Astrocyte (in vitro differentiated cells and primary cell): Measurements from ENCODE around the gene CCR5. TPM values are rescaled to one million over a fixed set of nuclear protein-coding genes. Genes with fewer than 3 reads are reported as not detected.

Experiments
- DNase-seq: peaks from one replicate; pipeline ENCODE4 v3.0.0-alpha.2; 2010; ENCODE audit warnings: low read depth
- FAIRE-seq: peaks from 2 replicates; lab custom pipeline; 2011; peaks lifted over from hg19 to GRCh38; lab: Jason Lieb, UNC
- H2AFZ ChIP-seq: 2 replicates; pipeline ENCODE4 v1.6.0; 2012; ENCODE audit warnings: low read depth, low read length, inconsistent platforms
- H3K27ac ChIP-seq: 2 replicates; pipeline ENCODE4 v1.5.1; 2011; ENCODE audit warnings: low read depth, low read length, inconsistent platforms
- H3K27me3 ChIP-seq: 2 replicates; pipeline ENCODE4 v1.6.0; 2011; ENCODE audit warnings: low read length, inconsistent platforms; ENCODE audit not compliant: insufficient read depth
- H3K36me3 ChIP-seq: 2 replicates; pipeline ENCODE4 v1.5.1; 2011; ENCODE audit warnings: low read length, inconsistent platforms; ENCODE audit not compliant: insufficient read depth
- H3K4me1 ChIP-seq: 2 replicates; pipeline ENCODE4 v1.5.1; 2011; ENCODE audit warnings: low read length, inconsistent platforms; ENCODE audit not compliant: insufficient read depth
- H3K4me2 ChIP-seq: 2 replicates; pipeline ENCODE4 v1.6.0; 2012; ENCODE audit warnings: low read length, inconsistent platforms
- H3K4me3 ChIP-seq: 2 replicates; pipeline ENCODE4 v1.5.1; 2011; ENCODE audit warnings: low read depth, mild to moderate bottlenecking, low read length, inconsistent platforms; ENCODE audit not compliant: insufficient read depth
- H3K79me2 ChIP-seq: 2 replicates; pipeline ENCODE4 v1.6.0; 2012; ENCODE audit warnings: mild to moderate bottlenecking, low read length, inconsistent platforms; ENCODE audit not compliant: insufficient read depth
- H3K9ac ChIP-seq: 2 replicates; pipeline ENCODE4 v1.6.0; 2012; ENCODE audit warnings: mild to moderate bottlenecking, low read length, inconsistent platforms
- H3K9me3 ChIP-seq: 2 replicates; pipeline ENCODE4 v1.5.1; 2012; ENCODE audit warnings: low read depth, mild to moderate bottlenecking, low read length, inconsistent platforms; ENCODE audit not compliant: insufficient read depth
- H4K20me1 ChIP-seq: 2 replicates; pipeline ENCODE4 v1.6.0; 2012; ENCODE audit warnings: low read length, inconsistent platforms; ENCODE audit not compliant: insufficient read depth
- H3K27ac Mint-ChIP-seq: one replicate; pipeline ENCODE4 v1.8.0; 2021; ENCODE audit warnings: mild to moderate bottlenecking, mixed read lengths; ENCODE audit not compliant: unreplicated experiment
- H3K27me3 Mint-ChIP-seq: one replicate; pipeline ENCODE4 v1.8.0; 2021; ENCODE audit warnings: low read depth, mixed read lengths; ENCODE audit not compliant: unreplicated experiment
- H3K36me3 Mint-ChIP-seq: one replicate; pipeline ENCODE4 v1.8.0; 2021; ENCODE audit warnings: low read depth, mixed read lengths; ENCODE audit not compliant: unreplicated experiment
- H3K4me1 Mint-ChIP-seq: one replicate; pipeline ENCODE4 v1.8.0; 2021; ENCODE audit warnings: low read depth, mixed read lengths; ENCODE audit not compliant: unreplicated experiment
- H3K4me3 Mint-ChIP-seq: one replicate; pipeline ENCODE4 v1.8.0; 2021; ENCODE audit warnings: mild to moderate bottlenecking, moderate library complexity, mixed read lengths; ENCODE audit not compliant: unreplicated experiment
- H3K9me3 Mint-ChIP-seq: one replicate; pipeline ENCODE4 v1.8.0; 2021; ENCODE audit warnings: mild to moderate bottlenecking, mixed read lengths; ENCODE audit not compliant: unreplicated experiment
- CTCF ChIP-seq: IDR thresholded peaks from 2 replicates; pipeline ENCODE4 v1.5.1; 2011; ENCODE audit warnings: low read depth, mild to moderate bottlenecking, inconsistent platforms, low read length, moderate library complexity; ENCODE audit not compliant: insufficient read depth
- EZH2 ChIP-seq: IDR thresholded peaks from 2 replicates; pipeline ENCODE4 v1.6.1; 2012; ENCODE audit warnings: mild to moderate bottlenecking, low read length, inconsistent platforms; ENCODE audit not compliant: insufficient read depth
- total RNA-seq: library from RNA; stranded (reverse); gene quantifications from 2 replicates; pipeline ENCODE4 v1.2.1, GENCODE V29; 2021

CCR5 gene
- total RNA-seq, 1 donor from 2014 or later, result not detected

- DNase-seq, result no peak
- TF ChIP-seq CTCF, result no peak
- no peak for TF ChIP-seq EZH2
- no peaks in the 10 kb centered on the region for H3K9me3 ChIP-seq
- no peak overlapping the region for H3K27ac Mint-ChIP-seq
- no peak overlapping the region for H3K27ac ChIP-seq
- FAIRE-seq, result no peak
- no peak overlapping the region for H2AFZ ChIP-seq
- H3K27me3 ChIP-seq, result peaks cover 30% of the 10 kb centered on the region
- no peaks in the 10 kb centered on the region for H4K20me1 ChIP-seq
- H3K4me1 Mint-ChIP-seq, result peaks cover 31% of the 10 kb centered on the region
- H3K36me3 ChIP-seq, result no peaks in the 10 kb centered on the region
- H3K79me2 ChIP-seq, result no peaks in the 10 kb centered on the region
- peaks cover 2% of the 10 kb centered on the region for H3K9me3 Mint-ChIP-seq
- H3K4me3 Mint-ChIP-seq, result no peak overlapping the region
- no peak overlapping the region for H3K9ac ChIP-seq
- no peak overlapping the region for H3K4me3 ChIP-seq
- no peak overlapping the region for H3K4me2 ChIP-seq
- peaks cover 19% of the 10 kb centered on the region for H3K27me3 Mint-ChIP-seq
- no peaks in the 10 kb centered on the region for H3K36me3 Mint-ChIP-seq
- H3K4me1 ChIP-seq, result peaks cover 2% of the 10 kb centered on the region
Observed at GRCh38 chr3:46358466-46358865, 12.3 kb upstream of the CCR5 start.

GRCh38 chr3:46359733-46360493, 10.8 kb upstream of the CCR5 start:
- Histone ChIP-seq H2AFZ (no peak overlapping the region), H3K36me3 (no peaks in the 10 kb centered on the region), H3K9me3 (no peaks in the 10 kb centered on the region), H4K20me1 (no peaks in the 10 kb centered on the region), H3K4me2 (no peak overlapping the region), H3K79me2 (no peaks in the 10 kb centered on the region), H3K4me3 (no peak overlapping the region), H3K9ac (no peak overlapping the region), H3K4me1 (peaks cover 2% of the 10 kb centered on the region), H3K27ac (no peak overlapping the region), H3K27me3 (peaks cover 28% of the 10 kb centered on the region)
- TF ChIP-seq CTCF (no peak), EZH2 (no peak)
- FAIRE-seq, result no peak
- H3K4me1 Mint-ChIP-seq, result peaks cover 19% of the 10 kb centered on the region
- peak; percentile 28 for DNase-seq
- no peak overlapping the region for H3K4me3 Mint-ChIP-seq
- H3K27ac Mint-ChIP-seq, result peak overlapping the region; percentile 93
- H3K27me3 Mint-ChIP-seq, result peaks cover 18% of the 10 kb centered on the region
- H3K36me3 Mint-ChIP-seq, result no peaks in the 10 kb centered on the region
- peaks cover 2% of the 10 kb centered on the region for H3K9me3 Mint-ChIP-seq

- peaks cover 27% of the 10 kb centered on the region for H3K27me3 ChIP-seq
- H3K4me3 ChIP-seq, result no peak overlapping the region
- peaks cover 2% of the 10 kb centered on the region for H3K4me1 ChIP-seq
- H3K79me2 ChIP-seq, result no peaks in the 10 kb centered on the region
- no peaks in the 10 kb centered on the region for H3K36me3 ChIP-seq
- Mint-ChIP-seq H3K9me3 (peaks cover 2% of the 10 kb centered on the region), H3K27ac (peak overlapping the region; percentile 59), H3K4me3 (no peak overlapping the region), H3K36me3 (no peaks in the 10 kb centered on the region), H3K4me1 (peaks cover 19% of the 10 kb centered on the region), H3K27me3 (peaks cover 14% of the 10 kb centered on the region)
- no peak overlapping the region for H2AFZ ChIP-seq
- H3K9ac ChIP-seq, result no peak overlapping the region
- H3K27ac ChIP-seq, result no peak overlapping the region
- no peaks in the 10 kb centered on the region for H3K9me3 ChIP-seq
- no peak for TF ChIP-seq EZH2
- TF ChIP-seq CTCF, result no peak
- H4K20me1 ChIP-seq, result no peaks in the 10 kb centered on the region
- H3K4me2 ChIP-seq, result no peak overlapping the region
- FAIRE-seq (no peak), DNase-seq (no peak)
Observed at GRCh38 chr3:46360907-46361306, 9.8 kb upstream of the CCR5 start.
